Tibial nerve (tissue), 4 donors: ENCODE measurements around the gene SALL4. TPM values are rescaled to one million over a fixed set of nuclear protein-coding genes. Genes with fewer than 3 reads are reported as not detected.

Experiments
- DNase-seq, 2 donors: peaks; one replicate each; pipeline ENCODE4 v3.0.0-alpha.2; 2019; ENCODE audit warnings: low spot score in 2 of 2
- H3K27ac ChIP-seq, 4 donors: fragments of 200-600 bp; sonication (generic) in 3 of 4; one replicate each; pipeline ENCODE4 v1.5.1; 2017 to 2019; ENCODE audit warnings: mild to moderate bottlenecking in 1 of 4
- H3K27me3 ChIP-seq, 2 donors: fragments of 200-600 bp; sonication (generic) in 1 of 2; one replicate each; pipeline versions ENCODE4 v1.5.1 to v1.6.0; 2017 to 2019
- H3K36me3 ChIP-seq, 3 donors: fragments of 200-600 bp; sonication (generic); one replicate each; pipeline ENCODE4 v1.5.1; 2018 to 2019
- H3K4me1 ChIP-seq, 4 donors: fragments of 200-600 bp; sonication (generic) in 3 of 4; one replicate each; pipeline ENCODE4 v1.5.1; 2017 to 2019
- H3K4me3 ChIP-seq, 4 donors: fragments of 200-600 bp; sonication (generic) in 3 of 4; one replicate each; pipeline ENCODE4 v1.5.1; 2017 to 2019; ENCODE audit warnings: mild to moderate bottlenecking in 1 of 4, moderate library complexity in 1 of 4
- H3K9me3 ChIP-seq, 4 donors: fragments of 200-600 bp; sonication (generic) in 3 of 4; one replicate each; pipeline ENCODE4 v1.5.1; 2017 to 2019
- CTCF ChIP-seq, 5 experiments: fragments of 200-600 bp in 3 of 5; fragments of 450-650 bp in 2 of 5; sonication (generic) in 3 of 5; IDR thresholded peaks; one replicate each; pipeline ENCODE4 v1.5.1; 2016 to 2019; ENCODE audit warnings: antibody characterized with exemption in 5 of 5, mild to moderate bottlenecking in 3 of 5, moderate library complexity in 2 of 5
- EP300 ChIP-seq, 2 donors: sonication (generic); formaldehyde crosslinking; IDR thresholded peaks; one replicate each; pipeline ENCODE4 v1.6.1; 2017; ENCODE audit warnings: antibody characterized with exemption in 2 of 2, mild to moderate bottlenecking in 1 of 2
- POLR2A ChIP-seq, 2 donors: fragments of 450-650 bp; IDR thresholded peaks; one replicate each; pipeline ENCODE4 v1.6.1; 2017; ENCODE audit warnings: antibody characterized with exemption in 2 of 2, mild to moderate bottlenecking in 2 of 2, moderate library complexity in 2 of 2
- WGBS, 2 donors: methylation state at CpG; one replicate each; pipeline ENCODE4 v1.1.5; 2018; 5-methylcytosine and 5-hydroxymethylcytosine counted together
- total RNA-seq, 4 donors: library from RNA; depleted of rRNA; stranded (reverse); fragments of >200 nt; gene quantifications; one replicate each; pipeline ENCODE4 v1.1.0, GENCODE V29; 2016

SALL4 gene
- total RNA-seq, 4 donors from 2014 or later = 0.39 to 1.2 (median 0.54) TPM

- no peak for DNase-seq
- H3K27me3 ChIP-seq = peaks cover 0 to 54% of the 10 kb centered on the region in 2 donors
- no peaks in the 10 kb centered on the region for H3K36me3 ChIP-seq
- TF ChIP-seq EP300 (IDR thresholded peaks at IDR 0.05) (no peak), CTCF (IDR thresholded peaks at IDR 0.05) (no peak), POLR2A (IDR thresholded peaks at IDR 0.05) (no peak)
- no peak overlapping the region for H3K27ac ChIP-seq
- H3K4me3 ChIP-seq = peak overlapping the region in 1 of 4 donors; percentile 46
- H3K9me3 ChIP-seq = no peaks in the 10 kb centered on the region
- 2 to 10% methylated on average over 8 of the region's 8 CpGs for WGBS, 2 donors
- peaks cover 0 to 26% (median 13%) of the 10 kb centered on the region in 4 donors for H3K4me1 ChIP-seq
Observed at GRCh38 chr20:51801823-51802123, 548 bp downstream of the SALL4 start.

- 1 to 2% methylated on average over 56 to 59 of the region's 59 CpGs for WGBS, 2 donors
- Histone ChIP-seq H3K4me1 (peaks cover 0 to 26% (median 13%) of the 10 kb centered on the region in 4 donors), H3K9me3 (no peaks in the 10 kb centered on the region), H3K27ac (no peak overlapping the region), H3K4me3 (peak overlapping the region; percentile 8 to 46 (median 25)), H3K27me3 (peaks cover 0 to 54% of the 10 kb centered on the region in 2 donors), H3K36me3 (no peaks in the 10 kb centered on the region)
- no peak for DNase-seq
- no peak for TF ChIP-seq EP300 (IDR thresholded peaks at IDR 0.05)
- TF ChIP-seq POLR2A (IDR thresholded peaks at IDR 0.05) = no peak
- TF ChIP-seq CTCF (IDR thresholded peaks at IDR 0.05) = no peak
Observed at GRCh38 chr20:51801122-51801822, 1.0 kb downstream of the SALL4 start.

- TF ChIP-seq POLR2A (IDR thresholded peaks at IDR 0.05) (no peak), EP300 (IDR thresholded peaks at IDR 0.05) (no peak), CTCF (IDR thresholded peaks at IDR 0.05) (no peak)
- H3K4me1 ChIP-seq = peaks cover 0 to 26% (median 13%) of the 10 kb centered on the region in 4 donors
- no peak for DNase-seq
- 1 to 2% methylated on average over 18 of the region's 18 CpGs for WGBS, 2 donors
- peaks cover 0 to 54% of the 10 kb centered on the region in 2 donors for H3K27me3 ChIP-seq
- H3K9me3 ChIP-seq = no peaks in the 10 kb centered on the region
- no peaks in the 10 kb centered on the region for H3K36me3 ChIP-seq
- peak overlapping the region; percentile 8 to 46 (median 25) for H3K4me3 ChIP-seq
- H3K27ac ChIP-seq = no peak overlapping the region
Observed at GRCh38 chr20:51800872-51801121, 1.5 kb downstream of the SALL4 start.

- no peaks in the 10 kb centered on the region for H3K9me3 ChIP-seq
- peak in 1 of 2 donors; percentile 16 for DNase-seq
- 2 to 3% methylated on average over 14 to 44 of the region's 44 CpGs for WGBS, 2 donors
- TF ChIP-seq CTCF (IDR thresholded peaks at IDR 0.05) (peak; percentile 59 to 66 (median 64)), EP300 (IDR thresholded peaks at IDR 0.05) (no peak), POLR2A (IDR thresholded peaks at IDR 0.05) (no peak)
- H3K4me1 ChIP-seq = peaks cover 0 to 26% (median 13%) of the 10 kb centered on the region in 4 donors
- H3K4me3 ChIP-seq = peak overlapping the region in 3 of 4 donors; percentile 21 to 46 (median 29)
- H3K27ac ChIP-seq = no peak overlapping the region
- H3K36me3 ChIP-seq = no peaks in the 10 kb centered on the region
- H3K27me3 ChIP-seq = peaks cover 0 to 54% of the 10 kb centered on the region in 2 donors
Observed at GRCh38 chr20:51800060-51800871, 2.1 kb downstream of the SALL4 start.

GRCh38 chr20:51799401-51799860 is 2.9 kb downstream of the SALL4 start:
- no peak for TF ChIP-seq EP300 (IDR thresholded peaks at IDR 0.05)
- no peak for TF ChIP-seq CTCF (IDR thresholded peaks at IDR 0.05)
- TF ChIP-seq POLR2A (IDR thresholded peaks at IDR 0.05) = no peak
- DNase-seq = no peak
- no peaks in the 10 kb centered on the region for H3K9me3 ChIP-seq
- no peak overlapping the region for H3K4me3 ChIP-seq
- peaks cover 0 to 26% (median 13%) of the 10 kb centered on the region in 4 donors for H3K4me1 ChIP-seq
- 21 to 29% methylated on average over 10 of the region's 10 CpGs for WGBS, 2 donors
- no peaks in the 10 kb centered on the region for H3K36me3 ChIP-seq
- peaks cover 0 to 54% of the 10 kb centered on the region in 2 donors for H3K27me3 ChIP-seq
- no peak overlapping the region for H3K27ac ChIP-seq
